HEK293T (cell line): ENCODE data around the gene NFYC.

Experiments
- CTCF ChIA-PET: fragments of 350-600 bp; formaldehyde crosslinking; extraction: SDS; loops from one replicate; lab custom pipeline; 2021; ENCODE audit warnings: antibody characterized with exemption, inconsistent platforms; lab: Yijun Ruan, JAX
- POLR2A ChIA-PET: fragments of 350-600 bp; formaldehyde crosslinking; extraction: SDS; loops from one replicate; lab custom pipeline; 2020; ENCODE audit warnings: antibody characterized with exemption, inconsistent platforms; lab: Yijun Ruan, JAX
- DNase-seq: peaks from one replicate; pipeline ENCODE4 v3.0.0; 2012; ENCODE audit warnings: mixed read lengths; ENCODE audit errors: extremely low spot score
- ARNT ChIP-seq: fragments of 450-650 bp; IDR thresholded peaks from 2 replicates; pipeline ENCODE4 v1.6.1; 2017; ENCODE audit warnings: mild to moderate bottlenecking
- BHLHE40 ChIP-seq: fragments of 450-650 bp; IDR thresholded peaks from 2 replicates; pipeline ENCODE4 v1.6.1; 2016; ENCODE audit warnings: mild to moderate bottlenecking, moderate library complexity, borderline replicate concordance
- CTBP1 ChIP-seq: fragments of 450-650 bp; IDR thresholded peaks from 2 replicates; pipeline ENCODE4 v1.6.1; 2016; ENCODE audit warnings: borderline replicate concordance
- ELF4 ChIP-seq: fragments of 450-650 bp; IDR thresholded peaks from 2 replicates; pipeline ENCODE4 v1.6.1; 2017; ENCODE audit warnings: antibody characterized with exemption
- FOXA1 ChIP-seq: fragments of 450-650 bp; IDR thresholded peaks from 2 replicates; pipeline ENCODE4 v1.6.1; 2016; ENCODE audit warnings: mild to moderate bottlenecking
- FOXK2 ChIP-seq: fragments of 450-650 bp; IDR thresholded peaks from 2 replicates; pipeline ENCODE4 v1.6.1; 2016; ENCODE audit warnings: mild to moderate bottlenecking
- FOXM1 ChIP-seq: fragments of 450-650 bp; IDR thresholded peaks from 2 replicates; pipeline ENCODE4 v1.6.1; 2017; ENCODE audit warnings: mild to moderate bottlenecking, borderline replicate concordance
- HDGF ChIP-seq: fragments of 450-650 bp; IDR thresholded peaks from 2 replicates; pipeline ENCODE4 v1.6.1; 2017; ENCODE audit warnings: antibody characterized with exemption, borderline replicate concordance
- L3MBTL2 ChIP-seq: fragments of 450-650 bp; conservative IDR thresholded peaks from 2 replicates; pipeline ENCODE4 v1.6.1; 2016; ENCODE audit warnings: mild to moderate bottlenecking
- LEF1 ChIP-seq: fragments of 450-650 bp; IDR thresholded peaks from 2 replicates; pipeline ENCODE4 v1.6.1; 2017; ENCODE audit warnings: mild to moderate bottlenecking, borderline replicate concordance
- NFRKB ChIP-seq: fragments of 450-650 bp; IDR thresholded peaks from 2 replicates; pipeline ENCODE4 v1.6.1; 2016; ENCODE audit warnings: mild to moderate bottlenecking, moderate library complexity
- SP1 ChIP-seq: fragments of 450-650 bp; IDR thresholded peaks from 2 replicates; pipeline ENCODE4 v1.6.1; 2017
- SUZ12 ChIP-seq: fragments of 450-650 bp; IDR thresholded peaks from 2 replicates; pipeline ENCODE4 v1.6.1; 2016; ENCODE audit warnings: mild to moderate bottlenecking
- TARDBP ChIP-seq: fragments of 450-650 bp; IDR thresholded peaks from 2 replicates; pipeline ENCODE4 v1.6.1; 2016
- ZNF384 ChIP-seq: fragments of 450-650 bp; IDR thresholded peaks from 2 replicates; pipeline ENCODE4 v1.6.1; 2016
- TF ChIP-seq, protein P1 (sequence below): fragments of 450-650 bp; IDR thresholded peaks from 2 replicates; pipeline ENCODE4 v1.6.1; 2016

NFYC gene

DNA sequence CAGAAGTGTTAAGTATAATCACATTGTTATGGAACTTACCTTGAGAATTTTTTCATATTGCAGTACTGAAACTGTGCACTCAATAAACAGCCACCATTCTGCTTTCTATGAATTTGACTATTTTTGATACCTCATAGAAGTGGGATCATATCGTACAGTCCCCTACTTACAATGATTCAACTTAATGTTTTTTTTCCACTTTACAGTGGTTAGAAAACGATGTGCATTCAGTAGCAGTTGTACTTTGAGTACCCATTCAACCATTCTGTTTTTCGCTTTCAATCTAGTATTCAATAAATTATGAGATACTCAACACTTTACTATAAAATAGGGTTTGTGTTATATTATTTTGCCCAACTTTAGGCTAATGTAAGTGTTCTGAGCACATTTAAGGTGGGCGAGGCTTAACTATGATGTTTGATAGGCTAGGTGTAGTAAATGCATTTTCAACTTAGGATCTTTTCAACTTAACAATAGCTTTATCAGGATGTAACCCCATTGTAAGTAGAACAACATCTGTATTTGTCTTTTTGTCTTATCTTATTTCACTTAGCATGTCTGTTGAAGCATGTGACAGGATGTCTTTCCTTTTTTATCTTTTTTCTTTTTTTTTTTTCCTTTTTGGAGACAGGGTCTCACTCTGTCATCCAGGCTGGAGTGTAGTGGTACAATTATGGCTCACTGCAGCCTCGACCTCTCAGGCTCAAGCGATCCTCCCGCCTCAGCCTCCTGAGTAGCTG, 49.7 kb downstream of the NFYC start:
- POLR2A ChIA-PET = no interaction called here
- no peak for DNase-seq
- TF ChIP-seq FOXM1 (no peak), HDGF (no peak), L3MBTL2 (no peak), SUZ12 (no peak), BHLHE40 (no peak), FOXK2 (no peak), NFRKB (no peak), SP1 (no peak), FOXA1 (no peak), TARDBP (no peak), ELF4 (no peak), ZNF384 (no peak), CTBP1 (no peak), LEF1 (no peak), ARNT (no peak)
- TF ChIP-seq, protein P1, sequence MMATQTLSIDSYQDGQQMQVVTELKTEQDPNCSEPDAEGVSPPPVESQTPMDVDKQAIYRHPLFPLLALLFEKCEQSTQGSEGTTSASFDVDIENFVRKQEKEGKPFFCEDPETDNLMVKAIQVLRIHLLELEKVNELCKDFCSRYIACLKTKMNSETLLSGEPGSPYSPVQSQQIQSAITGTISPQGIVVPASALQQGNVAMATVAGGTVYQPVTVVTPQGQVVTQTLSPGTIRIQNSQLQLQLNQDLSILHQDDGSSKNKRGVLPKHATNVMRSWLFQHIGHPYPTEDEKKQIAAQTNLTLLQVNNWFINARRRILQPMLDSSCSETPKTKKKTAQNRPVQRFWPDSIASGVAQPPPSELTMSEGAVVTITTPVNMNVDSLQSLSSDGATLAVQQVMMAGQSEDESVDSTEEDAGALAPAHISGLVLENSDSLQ = no peak
- CTCF ChIA-PET = no interaction called here

DNA sequence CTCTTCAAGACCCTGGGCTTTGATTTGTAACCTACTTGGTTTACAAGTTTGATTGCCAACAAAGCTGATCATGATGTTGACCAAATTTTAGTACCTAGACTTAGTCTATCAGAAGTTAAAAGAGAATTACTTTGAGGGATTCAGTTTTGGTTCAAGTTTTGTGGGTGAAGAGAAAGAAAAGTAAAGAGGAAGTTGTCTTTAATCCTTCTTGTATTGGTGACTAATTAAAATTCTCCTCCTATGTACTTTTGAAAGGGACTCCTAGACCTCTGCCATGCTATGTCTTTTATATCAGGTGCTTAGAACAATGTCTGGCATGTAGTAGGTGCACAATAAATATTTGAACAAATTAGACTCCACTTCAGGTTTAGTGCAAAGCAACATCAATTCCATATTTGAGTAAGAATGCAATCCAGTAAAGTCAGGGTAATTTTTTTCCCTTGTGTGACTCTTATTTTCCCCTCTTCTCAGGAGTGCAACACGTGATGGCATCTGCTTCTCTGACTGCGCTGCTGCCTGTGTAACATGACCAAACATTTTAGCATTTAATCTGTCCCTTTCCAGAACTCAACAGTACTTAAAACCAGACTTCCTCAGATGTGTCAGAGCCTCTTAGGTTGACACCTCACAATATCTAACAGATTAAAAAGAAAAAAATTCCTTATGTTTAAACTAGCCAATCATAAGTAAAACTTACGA, 51.0 kb downstream of the NFYC start:
- ChIA-PET POLR2A (no interaction called here), CTCF (interaction anchor here (0.6 kb wide), 1 partner anchor 153 kb away, joined by 4 read pairs; no protein-coding TSS in a partner anchor)
- no peak for DNase-seq
- TF ChIP-seq ELF4 = no peak
- TF ChIP-seq FOXK2 = no peak
- TF ChIP-seq NFRKB = no peak
- no peak for TF ChIP-seq SP1
- no peak for TF ChIP-seq L3MBTL2
- TF ChIP-seq HDGF = no peak
- no peak for TF ChIP-seq ARNT
- TF ChIP-seq LEF1 = no peak
- no peak for TF ChIP-seq FOXA1
- TF ChIP-seq, protein P1 = no peak
- TF ChIP-seq ZNF384 = no peak
- TF ChIP-seq CTBP1 = no peak
- TF ChIP-seq SUZ12 = no peak

DNA sequence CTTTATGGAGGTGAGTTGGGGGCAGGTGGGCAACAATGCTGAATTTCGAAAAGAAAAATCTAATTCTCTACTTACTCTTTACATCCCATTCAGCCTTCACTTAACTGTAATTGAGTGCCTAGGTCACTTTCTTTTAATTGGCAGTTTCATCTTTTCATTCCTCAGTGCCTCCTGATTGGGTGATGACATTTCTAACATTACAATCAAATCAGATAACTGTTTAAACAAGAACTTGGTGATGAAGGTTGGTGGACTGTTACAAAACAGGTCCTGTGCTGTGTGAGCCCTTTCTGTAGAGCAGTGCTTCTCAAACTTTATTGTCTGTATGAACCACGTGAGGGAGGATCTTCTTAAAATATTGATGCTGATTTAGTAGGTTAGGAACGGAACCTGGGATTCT, 51.9 kb downstream of the NFYC start:
- ChIA-PET CTCF (no interaction called here), POLR2A (no interaction called here)
- TF ChIP-seq HDGF = no peak
- no peak for TF ChIP-seq FOXK2
- no peak for TF ChIP-seq FOXM1
- no peak for TF ChIP-seq SP1
- TF ChIP-seq ELF4 = no peak
- TF ChIP-seq SUZ12 = no peak
- no peak for DNase-seq

DNA sequence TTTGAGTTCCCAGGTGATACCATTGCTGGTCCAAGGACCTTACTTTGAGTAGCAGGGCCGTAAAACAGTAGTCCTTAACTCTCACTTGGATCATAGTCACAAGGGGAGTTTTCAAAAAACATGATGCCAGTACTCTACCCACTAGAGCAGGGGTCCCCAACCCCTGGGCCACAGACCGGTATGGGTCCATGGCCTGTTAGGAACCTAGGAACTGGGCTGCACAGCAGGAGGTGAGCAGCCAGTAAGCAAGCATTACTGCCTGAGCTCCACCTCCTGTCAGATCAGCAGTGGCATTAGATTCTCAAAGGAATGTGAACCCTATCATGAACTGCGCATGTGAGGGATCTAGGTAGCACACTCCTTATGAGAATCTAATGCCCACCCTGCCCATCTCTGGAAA, 52.4 kb downstream of the NFYC start:
- ChIA-PET CTCF (no interaction called here), POLR2A (interaction anchor here (1.4 kb wide), 1 partner anchor 21 kb away, joined by 3 read pairs; no protein-coding TSS in a partner anchor)
- TF ChIP-seq FOXA1 = no peak
- DNase-seq = no peak

DNA sequence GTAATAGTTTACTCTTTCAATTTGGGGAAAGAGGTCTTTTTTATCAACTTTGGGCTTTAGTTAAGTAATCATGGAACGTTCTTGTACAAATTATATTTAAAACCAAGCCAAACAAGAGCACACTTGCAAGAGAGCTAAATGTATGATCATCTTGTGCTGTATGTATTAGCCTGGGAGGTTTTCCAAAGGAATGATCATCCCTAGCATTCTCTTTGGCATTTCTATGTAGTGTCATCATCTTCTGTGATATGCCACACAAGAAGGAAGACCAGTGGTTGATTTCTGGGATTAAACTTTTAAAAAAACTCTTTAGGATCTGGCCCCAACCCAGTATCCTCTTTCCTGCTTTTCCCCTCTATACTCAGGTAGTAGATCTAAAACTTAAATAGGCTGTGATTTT, 53.7 kb downstream of the NFYC start:
- ChIA-PET POLR2A (interaction anchor here (1.4 to 2.4 kb wide), 2 partner anchors 20 to 54 kb away, joined by 3 to 10 read pairs; partner anchors contain the start of gene NFYC), CTCF (interaction anchor here (1.4 kb wide), 1 partner anchor 29 kb away, joined by 4 read pairs; no protein-coding TSS in a partner anchor)
- DNase-seq = no peak
- TF ChIP-seq NFRKB = no peak
- TF ChIP-seq ARNT = no peak
- no peak for TF ChIP-seq SP1
- TF ChIP-seq ZNF384 = no peak
- TF ChIP-seq, protein P1 = no peak
- TF ChIP-seq SUZ12 = no peak
- TF ChIP-seq ELF4 = no peak
- TF ChIP-seq TARDBP = no peak
- no peak for TF ChIP-seq BHLHE40
- TF ChIP-seq L3MBTL2 = no peak
- no peak for TF ChIP-seq LEF1
- no peak for TF ChIP-seq FOXK2
- TF ChIP-seq FOXA1 = no peak
- TF ChIP-seq CTBP1 = no peak
- no peak for TF ChIP-seq FOXM1
- TF ChIP-seq HDGF = no peak
